Mesothelial cell of epicardium (in vitro differentiated cells): ENCODE results near the gene RALGAPA2. TPM values are rescaled to one million over a fixed set of nuclear protein-coding genes. Genes with fewer than 3 reads are reported as not detected.

Experiments used
- DNase-seq, 2 experiments: peaks; one replicate each; pipeline ENCODE4 v3.0.0; 2021; ENCODE audit warnings: low spot score in 2 of 2; ENCODE audit not compliant: unreplicated experiment in 2 of 2
- H3K27ac Mint-ChIP-seq: 2 replicates; pipeline ENCODE4 v1.8.0; 2021; ENCODE audit warnings: mixed read lengths
- H3K27me3 Mint-ChIP-seq: 2 replicates; pipeline ENCODE4 v1.8.0; 2021; ENCODE audit warnings: low read depth, mixed read lengths
- H3K36me3 Mint-ChIP-seq: 2 replicates; pipeline ENCODE4 v1.8.0; 2021; ENCODE audit warnings: mixed read lengths
- H3K4me1 Mint-ChIP-seq: 2 replicates; pipeline ENCODE4 v1.8.0; 2021; ENCODE audit warnings: mixed read lengths
- H3K4me3 Mint-ChIP-seq: 2 replicates; pipeline ENCODE4 v1.8.0; 2021; ENCODE audit warnings: mild to moderate bottlenecking, moderate library complexity, mixed read lengths
- H3K9me3 Mint-ChIP-seq: 2 replicates; pipeline ENCODE4 v1.8.0; 2021; ENCODE audit warnings: mixed read lengths
- CTCF ChIP-seq: fragments of 200-600 bp; sonication (generic); IDR thresholded peaks from one replicate; pipeline ENCODE4 v1.5.0; 2021; ENCODE audit warnings: antibody characterized with exemption; ENCODE audit not compliant: unreplicated experiment
- total RNA-seq: library from RNA; stranded (reverse); gene quantifications from 3 replicates; pipeline ENCODE4 v1.2.1, GENCODE V29; 2021

The RALGAPA2 gene
- total RNA-seq, 1 donor from 2014 or later = 27.5 TPM

- H3K36me3 Mint-ChIP-seq = no peaks in the 10 kb centered on the region
- H3K9me3 Mint-ChIP-seq = no peaks in the 10 kb centered on the region
- H3K4me3 Mint-ChIP-seq = no peak overlapping the region
- DNase-seq = no peak
- no peak overlapping the region for H3K27ac Mint-ChIP-seq
- peaks cover 4% of the 10 kb centered on the region for H3K27me3 Mint-ChIP-seq
- TF ChIP-seq CTCF = no peak
- H3K4me1 Mint-ChIP-seq = no peaks in the 10 kb centered on the region
These were observed 21.5 kb upstream of the RALGAPA2 start for GRCh38 chr20:20733943-20734342.

- DNase-seq = no peak
- no peaks in the 10 kb centered on the region for H3K9me3 Mint-ChIP-seq
- no peaks in the 10 kb centered on the region for H3K36me3 Mint-ChIP-seq
- no peak for TF ChIP-seq CTCF
- no peaks in the 10 kb centered on the region for H3K4me1 Mint-ChIP-seq
- no peak overlapping the region for H3K27ac Mint-ChIP-seq
- peaks cover 10% of the 10 kb centered on the region for H3K27me3 Mint-ChIP-seq
- no peak overlapping the region for H3K4me3 Mint-ChIP-seq
These were observed 20.2 kb upstream of the RALGAPA2 start for GRCh38 chr20:20732641-20733040.

- Mint-ChIP-seq H3K27me3 (peaks cover 10% of the 10 kb centered on the region), H3K36me3 (no peaks in the 10 kb centered on the region), H3K4me1 (no peaks in the 10 kb centered on the region), H3K4me3 (no peak overlapping the region), H3K27ac (no peak overlapping the region), H3K9me3 (no peaks in the 10 kb centered on the region)
- TF ChIP-seq CTCF = no peak
- no peak for DNase-seq
These were observed 19.5 kb upstream of the RALGAPA2 start for GRCh38 chr20:20731945-20732296.

GRCh38 chr20:20731000-20731944 lies 18.8 kb upstream of the RALGAPA2 start:
- no peaks in the 10 kb centered on the region for H3K9me3 Mint-ChIP-seq
- H3K4me1 Mint-ChIP-seq = no peaks in the 10 kb centered on the region
- H3K27ac Mint-ChIP-seq = no peak overlapping the region

GRCh38 chr20:20729563-20729962 lies 17.1 kb upstream of the RALGAPA2 start:
- H3K36me3 Mint-ChIP-seq = no peaks in the 10 kb centered on the region
- H3K9me3 Mint-ChIP-seq = no peaks in the 10 kb centered on the region
- DNase-seq = no peak
- no peak overlapping the region for H3K27ac Mint-ChIP-seq
- peaks cover 8% of the 10 kb centered on the region for H3K27me3 Mint-ChIP-seq
- H3K4me3 Mint-ChIP-seq = no peak overlapping the region
- TF ChIP-seq CTCF = no peak
- H3K4me1 Mint-ChIP-seq = no peaks in the 10 kb centered on the region

More at GRCh38 chr20:20731000-20731944, 18.8 kb upstream of the RALGAPA2 start:
- Mint-ChIP-seq H3K4me3 (no peak overlapping the region), H3K36me3 (no peaks in the 10 kb centered on the region), H3K27me3 (peaks cover 7% of the 10 kb centered on the region)
- no peak for TF ChIP-seq CTCF
- DNase-seq = no peak
